Measurements from ENCODE around the gene NOL7.

- TF ChIP-seq CTCF (conservative IDR thresholded peaks at IDR 0.05 in 1 of 2, IDR thresholded peaks at IDR 0.05 in 1 of 2; ENCODE audit: extremely low read depth in 1 of 2, insufficient read depth in 1 of 2, low read depth in 1 of 2, low read length in 2 of 2): no peak
- no peak for TF ChIP-seq EZH2 (IDR thresholded peaks at IDR 0.05; ENCODE audit: borderline replicate concordance, low read length)
These were observed 21.0 kb downstream of the NOL7 start for GRCh38 chr6:13635948-13636658.
